Stimulated activated CD4-positive, alpha-beta T cell treated with anti-CD3 and anti-CD28 coated beads, Interleukin-2, amount 100 ng/mL, for 24 hours (primary cell): ENCODE data around the gene HIF3A.

Experiments used
- DNase-seq, 2 donors: peaks; one replicate each; pipeline ENCODE4 v3.0.0-alpha.2; 2020

HIF3A gene

DNA sequence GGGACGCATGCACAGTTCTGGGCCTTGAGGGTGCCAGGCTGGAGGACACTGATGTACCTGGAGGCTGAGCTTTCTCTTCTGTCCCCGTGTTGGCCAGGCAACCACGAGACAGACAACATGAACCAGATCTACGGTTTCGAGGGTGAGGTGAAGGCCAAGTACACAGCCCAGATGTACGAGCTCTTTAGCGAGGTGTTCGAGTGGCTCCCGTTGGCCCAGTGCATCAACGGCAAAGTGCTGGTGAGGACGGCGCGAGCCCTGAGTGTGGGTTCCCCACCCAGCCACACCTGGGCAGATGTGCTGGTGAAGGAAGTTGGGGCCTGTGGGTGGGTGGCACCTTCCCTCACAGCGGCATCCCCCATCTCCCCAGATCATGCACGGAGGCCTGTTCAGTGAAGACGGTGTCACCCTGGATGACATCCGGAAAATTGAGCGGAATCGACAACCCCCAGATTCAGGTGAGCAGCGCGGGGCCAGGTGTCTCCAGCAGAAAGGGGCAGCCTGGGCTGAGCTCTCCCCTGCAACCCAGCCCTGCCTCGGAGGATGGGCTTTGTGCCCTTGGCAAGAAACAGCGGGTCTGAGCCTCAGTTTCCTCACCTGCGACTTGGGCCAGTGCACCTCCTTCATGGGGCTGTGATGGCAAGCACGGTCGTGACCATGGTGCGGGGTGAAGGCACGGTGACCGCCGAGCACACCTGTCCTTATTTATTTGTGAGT lies 90.3 kb downstream of the HIF3A start:
- no peak for DNase-seq

DNA sequence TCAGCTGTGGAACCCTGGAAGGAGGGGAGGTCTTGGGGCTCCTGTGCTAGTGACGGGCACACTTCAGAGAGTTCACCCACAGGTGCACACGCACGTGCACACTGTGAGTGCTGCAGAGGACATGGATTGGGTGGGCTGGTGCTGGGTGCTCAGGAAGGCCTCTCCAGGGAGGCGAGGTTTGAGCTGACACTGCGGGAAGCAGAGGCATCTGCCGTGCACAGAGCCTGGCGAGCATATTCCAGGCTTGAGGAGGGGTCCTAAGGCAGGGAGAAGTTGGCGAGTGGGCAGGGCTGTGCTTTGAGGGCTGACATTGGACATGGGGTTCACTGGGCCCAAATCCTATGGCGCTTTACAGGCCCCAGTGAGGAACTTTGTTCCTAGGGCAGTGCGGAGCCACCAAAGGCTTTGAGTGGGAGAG lies 90.9 kb downstream of the HIF3A start:
- no peak for DNase-seq

DNA sequence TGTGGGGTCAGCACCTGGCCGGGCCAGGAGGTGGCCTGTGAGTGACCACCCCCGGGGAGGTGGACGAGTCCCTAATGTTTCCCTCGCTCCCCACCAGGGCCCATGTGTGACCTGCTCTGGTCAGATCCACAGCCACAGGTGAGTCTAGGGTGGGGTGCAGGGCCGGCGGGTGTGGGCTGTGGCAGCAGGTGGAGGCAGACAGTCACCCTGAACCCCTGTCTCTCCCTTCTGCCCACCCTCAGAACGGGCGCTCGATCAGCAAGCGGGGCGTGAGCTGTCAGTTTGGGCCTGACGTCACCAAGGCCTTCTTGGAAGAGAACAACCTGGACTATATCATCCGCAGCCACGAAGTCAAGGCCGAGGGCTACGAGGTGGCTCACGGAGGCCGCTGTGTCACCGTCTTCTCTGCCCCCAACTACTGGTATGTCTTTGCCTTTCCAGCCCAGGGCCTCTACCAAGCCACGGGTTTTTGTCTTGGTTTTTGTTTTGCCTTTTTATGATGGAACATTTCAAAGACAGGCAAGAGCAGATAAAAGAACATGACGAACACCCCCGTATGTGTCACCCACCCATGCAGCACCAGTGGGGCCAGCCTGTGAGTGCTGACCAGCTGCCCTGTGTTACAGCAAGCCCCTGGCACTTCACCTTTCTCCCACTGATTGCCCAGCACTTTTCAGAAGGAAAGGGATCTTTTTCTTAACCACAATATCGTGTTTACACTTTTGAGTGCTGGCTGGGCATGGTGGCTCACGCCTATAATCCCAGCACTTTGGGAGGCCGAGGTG lies 91.7 kb downstream of the HIF3A start:
- DNase-seq: no peak

DNA sequence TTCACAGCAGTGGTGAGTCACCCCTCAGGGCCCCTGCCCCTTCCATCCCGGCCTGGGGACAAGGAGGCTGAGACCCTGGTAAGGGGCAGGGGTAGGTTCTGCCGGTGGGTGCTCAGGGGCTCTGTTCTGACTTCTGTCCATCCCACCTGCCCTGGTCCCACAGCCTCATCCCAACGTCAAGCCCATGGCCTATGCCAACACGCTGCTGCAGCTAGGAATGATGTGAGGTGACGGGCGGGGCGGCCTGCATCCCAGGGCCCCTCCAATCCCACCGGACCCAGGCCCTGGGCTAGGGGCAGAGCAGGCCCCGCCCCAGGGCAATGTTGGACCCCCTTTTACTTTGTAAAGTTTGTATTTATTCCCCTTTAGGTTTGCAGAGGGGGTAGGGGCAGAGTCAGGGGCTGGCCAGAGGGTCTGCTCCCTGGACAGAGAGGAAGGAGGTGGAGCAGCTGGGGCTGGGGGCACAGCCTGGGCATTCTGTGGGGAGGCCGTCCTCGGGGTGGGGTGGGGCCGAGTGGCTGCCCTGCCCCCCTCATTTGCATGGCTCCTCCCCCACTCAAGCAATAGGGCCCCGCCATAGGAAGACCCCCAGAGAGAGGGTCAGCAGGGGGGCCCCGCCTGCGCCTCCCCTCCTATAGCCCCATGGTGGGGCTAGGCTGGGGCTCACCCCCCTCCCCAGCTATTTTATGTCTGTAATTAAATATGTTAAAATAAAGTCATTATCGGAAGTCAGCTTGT lies 93.4 kb downstream of the HIF3A start:
- no peak for DNase-seq

DNA sequence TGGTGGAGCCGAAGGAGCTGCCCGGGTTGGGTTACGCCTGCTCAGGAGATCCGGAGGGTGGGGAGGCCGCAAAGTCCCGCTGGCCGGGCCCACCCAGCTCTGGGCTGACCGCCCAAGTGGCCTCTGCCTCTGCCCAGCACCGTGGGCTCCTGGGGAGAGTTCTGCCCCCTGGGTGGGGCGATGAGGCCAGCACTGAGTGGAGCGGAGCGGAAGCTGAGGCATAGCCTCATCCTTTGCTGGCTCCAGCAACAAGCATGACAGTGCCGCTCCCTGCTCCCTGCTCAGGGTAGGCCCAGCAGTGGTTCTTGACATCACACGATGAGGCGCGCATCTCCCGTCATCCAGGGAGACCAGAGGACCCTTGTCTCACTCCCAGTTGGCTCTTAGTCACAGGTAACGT lies 94.0 kb downstream of the HIF3A start:
- DNase-seq: no peak

DNA sequence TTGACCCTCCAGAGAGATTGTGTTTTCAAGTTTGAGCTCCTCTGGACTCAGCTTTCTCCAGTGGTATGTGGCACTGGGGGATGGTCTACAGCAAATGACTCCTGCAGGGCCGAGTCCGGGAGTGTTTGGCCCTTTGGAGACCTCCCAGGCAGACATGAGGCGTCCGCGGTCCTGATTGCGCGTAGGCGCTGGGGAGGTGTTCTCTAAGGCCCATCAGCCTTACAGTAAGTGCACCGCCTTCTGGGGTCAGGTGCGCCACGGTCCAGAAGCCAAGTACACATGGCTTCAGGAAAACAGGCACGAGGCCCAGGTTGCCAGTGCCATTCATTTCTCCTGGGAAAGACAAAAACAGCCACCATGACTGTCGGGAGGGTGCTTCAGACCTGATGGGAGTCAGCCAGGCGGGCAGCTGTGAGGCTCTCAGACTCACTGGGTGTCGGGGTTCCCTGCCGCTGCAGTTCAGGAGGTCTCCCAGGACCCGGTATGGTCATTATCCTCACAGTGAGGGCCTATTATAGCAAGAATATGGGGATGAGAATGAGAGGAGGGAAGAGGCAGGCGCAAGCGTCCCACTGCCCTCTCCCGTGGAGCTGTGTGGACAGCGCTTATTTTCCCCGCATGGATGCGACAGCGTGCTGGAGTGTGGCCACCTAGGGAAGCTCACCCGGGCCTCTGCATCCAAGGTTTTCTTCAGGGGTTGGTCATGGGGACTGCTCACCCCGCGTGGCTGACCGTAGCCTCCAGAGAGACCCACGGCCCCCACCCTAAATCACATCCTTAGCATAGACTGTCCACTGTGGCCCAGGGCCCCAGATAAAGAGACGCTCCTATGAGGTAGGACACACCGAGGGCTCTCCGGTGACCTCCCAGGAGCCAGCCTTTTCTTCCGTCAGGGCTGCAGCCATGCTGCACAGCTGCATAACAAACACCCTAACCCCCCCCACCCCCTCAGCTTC lies 94.7 kb downstream of the HIF3A start:
- DNase-seq: no peak

DNA sequence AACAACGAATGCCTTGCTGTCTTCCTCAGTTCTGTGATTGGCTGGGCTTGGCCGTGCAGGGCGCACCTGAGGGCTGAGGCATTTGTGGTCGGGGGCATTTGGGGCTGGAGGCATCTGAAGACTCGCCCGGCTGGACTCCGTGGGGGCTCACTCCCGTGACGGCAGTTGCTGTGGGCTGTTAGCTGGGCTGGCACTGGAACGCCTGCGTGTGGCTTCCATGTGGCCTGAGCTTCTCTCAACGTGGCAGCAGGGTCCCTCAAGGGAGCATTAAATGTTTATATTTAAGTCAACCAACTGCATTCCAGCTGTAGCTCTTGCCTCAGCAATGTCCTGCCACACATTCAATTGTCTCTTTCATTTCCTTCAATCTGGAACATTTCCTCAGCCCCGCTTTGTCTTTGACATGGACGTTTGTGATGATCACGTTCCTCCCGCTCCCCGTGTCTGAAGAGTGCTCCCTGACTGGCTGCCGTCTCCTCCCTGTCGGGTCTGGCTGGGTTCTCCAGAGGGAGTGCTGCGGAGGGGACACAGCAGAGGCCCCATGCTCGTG lies 95.5 kb downstream of the HIF3A start:
- no peak for DNase-seq

DNA sequence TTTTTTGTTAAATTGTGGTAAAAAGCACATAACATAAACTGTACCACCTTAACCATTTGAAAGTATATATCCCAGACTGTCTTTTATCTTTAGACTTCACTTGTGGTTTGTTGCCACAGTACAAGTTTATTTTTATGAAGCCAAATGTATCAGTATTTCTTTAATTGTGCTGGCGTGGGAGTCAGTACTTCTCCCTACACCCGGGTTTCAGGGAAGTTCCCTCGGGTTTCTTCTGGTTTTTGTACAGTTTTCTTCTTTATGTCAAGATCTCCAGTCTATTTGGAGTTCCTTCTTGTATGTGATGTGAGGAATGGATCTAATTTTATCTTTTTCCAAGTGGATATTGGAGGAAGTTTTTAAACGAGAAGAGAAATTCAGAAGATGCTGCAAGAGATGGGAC lies 96.0 kb downstream of the HIF3A start:
- DNase-seq: no peak
